Activated CD4-positive, alpha-beta memory T cell treated with anti-CD3 and anti-CD28 coated beads, Interleukin-2, amount 10 ng/mL, durations not matched to agents 7 days and 5 days (primary cell): ENCODE data around the gene FLNA. TPM values are rescaled to one million over a fixed set of nuclear protein-coding genes. Genes with fewer than 3 reads are reported as not detected.

Source experiments
- CTCF ChIA-PET: fragments of 350-600 bp; sonication (Branson Sonifier 250); formaldehyde crosslinking; loops from one replicate; lab custom pipeline; 2021; ENCODE audit warnings: antibody characterized with exemption, inconsistent platforms; lab: Charles Lee
- POLR2A ChIA-PET: fragments of 350-600 bp; sonication (Branson Sonifier 250); formaldehyde crosslinking; loops from one replicate; lab custom pipeline; 2021; ENCODE audit warnings: antibody characterized with exemption; lab: Charles Lee
- DNase-seq: peaks from one replicate; pipeline ENCODE4 v3.0.0-alpha.2; 2020
- H3K27ac Mint-ChIP-seq: one replicate; pipeline ENCODE4 v1.8.0; 2021; ENCODE audit warnings: mild to moderate bottlenecking, mixed read lengths
- H3K27me3 Mint-ChIP-seq: one replicate; pipeline ENCODE4 v1.8.0; 2021; ENCODE audit warnings: mixed read lengths
- H3K36me3 Mint-ChIP-seq: one replicate; pipeline ENCODE4 v1.8.0; 2021; ENCODE audit warnings: low read depth, mixed read lengths
- H3K4me1 Mint-ChIP-seq: one replicate; pipeline ENCODE4 v1.8.0; 2021; ENCODE audit warnings: mixed read lengths
- H3K4me3 Mint-ChIP-seq: one replicate; pipeline ENCODE4 v1.8.0; 2021; ENCODE audit warnings: mild to moderate bottlenecking, mixed read lengths
- H3K9me3 Mint-ChIP-seq: one replicate; pipeline ENCODE4 v1.8.0; 2021; ENCODE audit warnings: mixed read lengths
- total RNA-seq, 2 experiments: library from RNA; stranded (reverse); gene quantifications; one replicate each; pipeline ENCODE4 v1.2.3, GENCODE V29; 2021

The FLNA gene
- total RNA-seq, 2 experiments from 2014 or later, result 1,571 to 1,579 TPM

DNA sequence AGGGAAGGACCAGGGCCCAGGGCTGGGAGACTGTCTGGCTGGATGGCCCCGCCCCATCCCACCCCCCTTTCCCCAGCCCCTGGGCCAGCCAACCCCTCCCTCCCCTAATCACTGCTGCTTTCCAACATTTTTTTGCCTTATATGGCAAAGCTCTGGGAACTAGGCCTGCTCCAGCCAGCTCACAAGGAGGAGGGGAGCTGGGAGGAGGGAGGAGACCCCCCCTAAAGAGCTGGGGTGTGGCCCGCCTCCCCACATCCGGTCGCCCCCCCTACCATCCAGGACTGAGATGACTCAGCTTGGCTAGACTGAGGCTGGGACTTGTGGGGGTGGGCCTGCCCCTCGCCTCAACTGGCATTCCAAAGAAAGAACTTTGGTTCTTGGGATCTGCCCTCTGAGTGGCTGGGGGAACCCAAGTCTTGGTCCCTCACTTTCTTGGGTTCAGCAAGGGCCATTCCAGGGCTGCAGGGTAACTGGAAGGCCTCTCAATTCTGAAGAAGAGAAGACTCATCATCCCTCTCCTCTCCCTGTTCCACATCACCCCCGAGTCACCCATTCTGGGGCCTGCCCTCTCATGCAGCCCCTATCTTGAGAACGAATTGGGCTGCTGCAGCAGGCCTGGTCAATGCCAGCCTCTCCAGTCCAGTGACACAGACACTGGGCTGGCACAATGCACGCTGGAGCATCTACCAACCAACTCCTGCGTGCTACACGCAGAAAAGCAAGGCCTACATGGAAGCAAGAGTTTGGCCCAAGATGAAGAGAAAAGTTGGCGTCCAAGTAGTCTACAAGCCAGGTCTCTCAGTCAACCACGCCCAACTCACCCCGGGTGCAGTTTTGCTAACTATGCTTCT lies 4.8 kb downstream of the FLNA start:
- H3K27me3 Mint-ChIP-seq, result no peaks in the 10 kb centered on the region
- ChIA-PET POLR2A (interaction anchor here (1.6 to 4.3 kb wide), 9 partner anchors 8 to 445 kb away, joined by 3 to 37 read pairs (median 10); partner anchors contain the start of genes EMD and RPL10), CTCF (interaction anchor here (1.5 kb wide), 1 partner anchor 29 kb away, joined by 5 read pairs; no protein-coding TSS in a partner anchor)
- DNase-seq, result peak; percentile 75
- H3K4me3 Mint-ChIP-seq, result peak overlapping the region; percentile 94
- H3K36me3 Mint-ChIP-seq, result peaks cover 41% of the 10 kb centered on the region
- H3K4me1 Mint-ChIP-seq, result peaks cover 39% of the 10 kb centered on the region
- peak overlapping the region; percentile 91 for H3K27ac Mint-ChIP-seq
- H3K9me3 Mint-ChIP-seq, result no peaks in the 10 kb centered on the region

GRCh38 chrX:154368630-154369448 lies 5.6 kb downstream of the FLNA start:
- H3K4me3 Mint-ChIP-seq, result peak overlapping the region; percentile 94

GRCh38 chrX:154367474-154368308 lies 6.7 kb downstream of the FLNA start:
- ChIA-PET POLR2A (interaction anchor here (0.6 to 4.3 kb wide), 9 partner anchors 10 to 443 kb away, joined by 3 to 37 read pairs (median 7); partner anchors contain the start of gene RPL10), CTCF (interaction anchor here (0.7 to 1.0 kb wide), 2 partner anchors 12 to 16 kb away, joined by 3 to 4 read pairs; partner anchors contain the start of gene EMD)

More at GRCh38 chrX:154368630-154369448, 5.6 kb downstream of the FLNA start:
- DNase-seq, result peak; percentile 94
- peaks cover 43% of the 10 kb centered on the region for H3K36me3 Mint-ChIP-seq
- H3K27me3 Mint-ChIP-seq, result no peaks in the 10 kb centered on the region
- peak overlapping the region; percentile 83 for H3K27ac Mint-ChIP-seq
- peaks cover 45% of the 10 kb centered on the region for H3K4me1 Mint-ChIP-seq
- CTCF ChIA-PET, result interaction anchor here (0.7 to 1.0 kb wide), 2 partner anchors 10 to 15 kb away, joined by 3 to 4 read pairs; partner anchors contain the start of gene EMD
- POLR2A ChIA-PET, result interaction anchor here (0.8 to 4.3 kb wide), 11 partner anchors 9 to 444 kb away, joined by 3 to 37 read pairs (median 7); partner anchors contain the start of genes EMD and RPL10
- H3K9me3 Mint-ChIP-seq, result no peaks in the 10 kb centered on the region

GRCh38 chrX:154366666-154367055 lies 7.8 kb downstream of the FLNA start:
- POLR2A ChIA-PET, result interaction anchor here (0.7 to 3.5 kb wide), 3 partner anchors 15 to 18 kb away, joined by 3 to 20 read pairs (median 7); no protein-coding TSS in a partner anchor
- DNase-seq, result no peak
- Mint-ChIP-seq H3K4me1 (peaks cover 45% of the 10 kb centered on the region), H3K36me3 (peaks cover 55% of the 10 kb centered on the region), H3K4me3 (peak overlapping the region; percentile 21), H3K27ac (peak overlapping the region; percentile 56), H3K27me3 (no peaks in the 10 kb centered on the region), H3K9me3 (no peaks in the 10 kb centered on the region)
- CTCF ChIA-PET, result no interaction called here

More at GRCh38 chrX:154367474-154368308, 6.7 kb downstream of the FLNA start:
- H3K9me3 Mint-ChIP-seq, result no peaks in the 10 kb centered on the region
- DNase-seq, result no peak
- peak overlapping the region; percentile 94 for H3K4me3 Mint-ChIP-seq
- H3K4me1 Mint-ChIP-seq, result peaks cover 43% of the 10 kb centered on the region
- H3K36me3 Mint-ChIP-seq, result peaks cover 48% of the 10 kb centered on the region
- peak overlapping the region; percentile 83 for H3K27ac Mint-ChIP-seq
- no peaks in the 10 kb centered on the region for H3K27me3 Mint-ChIP-seq

GRCh38 chrX:154365997-154366665 lies 8.3 kb downstream of the FLNA start:
- DNase-seq, result no peak
- no peaks in the 10 kb centered on the region for H3K9me3 Mint-ChIP-seq
- H3K4me3 Mint-ChIP-seq, result no peak overlapping the region
- H3K27me3 Mint-ChIP-seq, result no peaks in the 10 kb centered on the region
- H3K36me3 Mint-ChIP-seq, result peaks cover 60% of the 10 kb centered on the region
- H3K4me1 Mint-ChIP-seq, result peaks cover 50% of the 10 kb centered on the region
- H3K27ac Mint-ChIP-seq, result peak overlapping the region; percentile 31
- ChIA-PET POLR2A (interaction anchor here (0.7 to 3.5 kb wide), 5 partner anchors 9 to 243 kb away, joined by 3 to 20 read pairs (median 4); no protein-coding TSS in a partner anchor), CTCF (no interaction called here)

- Mint-ChIP-seq H3K9me3 (no peaks in the 10 kb centered on the region), H3K27ac (peak overlapping the region; percentile 44), H3K4me1 (peaks cover 53% of the 10 kb centered on the region), H3K36me3 (peaks cover 62% of the 10 kb centered on the region), H3K27me3 (no peaks in the 10 kb centered on the region), H3K4me3 (no peak overlapping the region)
- CTCF ChIA-PET, result no interaction called here
- no peak for DNase-seq
- POLR2A ChIA-PET, result interaction anchor here (0.9 to 3.5 kb wide), 5 partner anchors 8 to 459 kb away, joined by 3 to 20 read pairs (median 4); no protein-coding TSS in a partner anchor
Measured at GRCh38 chrX:154365052-154365600, 9.3 kb downstream of the FLNA start.

GRCh38 chrX:154363706-154364439 lies 10.6 kb downstream of the FLNA start:
- H3K4me1 Mint-ChIP-seq, result peaks cover 58% of the 10 kb centered on the region
- DNase-seq, result no peak

DNA sequence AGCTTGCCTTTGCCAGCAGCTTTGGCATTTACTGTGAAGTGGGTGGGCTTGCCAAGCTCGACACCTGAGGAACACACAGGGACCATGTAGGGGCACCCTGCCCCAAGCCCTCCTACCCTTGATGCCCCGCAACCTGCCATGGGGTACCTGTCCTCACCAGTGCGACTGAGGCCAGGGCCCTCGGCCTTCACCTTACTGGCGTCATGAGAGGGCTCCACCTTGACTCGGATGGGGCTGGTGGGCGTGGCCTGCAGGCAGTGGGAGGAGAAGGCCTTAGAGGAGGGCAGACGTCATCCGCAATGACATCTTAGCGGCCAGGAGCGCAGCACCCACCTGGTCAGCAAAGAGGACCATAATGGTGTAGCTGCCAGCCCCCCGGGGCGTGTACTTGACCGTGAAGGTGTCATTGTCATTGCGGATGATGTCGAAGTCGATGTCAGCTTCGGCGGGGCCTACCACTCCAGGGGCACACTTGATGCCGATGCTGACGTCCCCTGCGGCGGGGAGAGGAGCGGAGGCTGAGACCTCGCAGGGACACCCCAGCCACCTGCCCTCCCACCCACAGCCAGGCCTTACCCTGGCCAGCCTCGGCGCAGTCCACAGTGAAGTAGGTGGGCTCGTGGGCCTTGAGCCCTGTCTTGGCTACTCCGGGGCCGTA lies 12.2 kb downstream of the FLNA start:
- no peak for DNase-seq
- peaks cover 57% of the 10 kb centered on the region for H3K36me3 Mint-ChIP-seq
- H3K4me1 Mint-ChIP-seq, result peaks cover 61% of the 10 kb centered on the region
- ChIA-PET POLR2A (interaction anchor here (1.3 to 2.3 kb wide), 3 partner anchors 10 to 15 kb away, joined by 5 to 8 read pairs (median 7); no protein-coding TSS in a partner anchor), CTCF (no interaction called here)
- no peak overlapping the region for H3K27ac Mint-ChIP-seq
- no peak overlapping the region for H3K4me3 Mint-ChIP-seq
- no peaks in the 10 kb centered on the region for H3K27me3 Mint-ChIP-seq
- H3K9me3 Mint-ChIP-seq, result no peaks in the 10 kb centered on the region

More at GRCh38 chrX:154363706-154364439, 10.6 kb downstream of the FLNA start:
- ChIA-PET POLR2A (interaction anchor here (1.8 to 2.3 kb wide), 2 partner anchors 9 to 10 kb away, joined by 5 to 8 read pairs; no protein-coding TSS in a partner anchor), CTCF (no interaction called here)
- Mint-ChIP-seq H3K4me3 (no peak overlapping the region), H3K36me3 (peaks cover 55% of the 10 kb centered on the region), H3K27me3 (no peaks in the 10 kb centered on the region), H3K27ac (no peak overlapping the region), H3K9me3 (no peaks in the 10 kb centered on the region)

DNA sequence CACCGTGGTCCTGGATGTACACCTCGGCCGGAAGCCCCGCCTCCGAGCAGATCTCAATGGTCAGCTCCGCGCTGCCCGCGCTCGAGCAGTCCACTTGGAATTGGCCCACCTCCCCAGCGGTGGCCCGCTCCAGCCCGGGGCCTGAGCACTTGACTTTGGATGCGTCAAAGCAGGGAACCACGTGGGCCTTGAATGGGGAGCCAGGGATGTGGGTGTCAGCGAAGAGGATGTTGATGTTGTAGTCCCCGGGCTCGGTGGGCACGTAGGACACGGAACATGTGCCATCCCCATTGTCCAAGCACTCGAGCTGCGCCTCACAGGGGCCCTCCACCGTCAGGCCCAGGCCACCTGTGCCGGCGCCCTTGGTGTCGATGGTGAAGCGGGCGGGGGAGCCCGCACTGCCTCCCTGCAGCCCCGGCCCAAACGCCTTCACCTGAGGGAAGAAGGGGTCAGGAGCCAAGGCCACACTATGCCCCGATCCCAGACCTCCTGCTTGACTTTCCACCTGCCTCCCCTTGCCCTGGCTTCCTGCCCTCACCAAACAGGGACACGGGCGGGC lies 14.2 kb downstream of the FLNA start:
- H3K36me3 Mint-ChIP-seq, result peaks cover 52% of the 10 kb centered on the region
- no peak overlapping the region for H3K27ac Mint-ChIP-seq
- ChIA-PET CTCF (no interaction called here), POLR2A (interaction anchor here (0.7 to 1.4 kb wide), 2 partner anchors 8 to 181 kb away, joined by 3 to 4 read pairs; no protein-coding TSS in a partner anchor)
- DNase-seq, result no peak
- H3K4me1 Mint-ChIP-seq, result peaks cover 62% of the 10 kb centered on the region
- no peaks in the 10 kb centered on the region for H3K9me3 Mint-ChIP-seq
- no peak overlapping the region for H3K4me3 Mint-ChIP-seq
- no peaks in the 10 kb centered on the region for H3K27me3 Mint-ChIP-seq
